ENCODE results near the gene CBX8. TPM values are rescaled to one million over a fixed set of nuclear protein-coding genes. Genes with fewer than 3 reads are reported as not detected.

Gene CBX8
- total and polyA plus RNA-seq, 2 donors (not counting 3 experiments of a cell fraction or from before 2014, with no cell fraction given) = 0.69 to 3.1 TPM

DNA sequence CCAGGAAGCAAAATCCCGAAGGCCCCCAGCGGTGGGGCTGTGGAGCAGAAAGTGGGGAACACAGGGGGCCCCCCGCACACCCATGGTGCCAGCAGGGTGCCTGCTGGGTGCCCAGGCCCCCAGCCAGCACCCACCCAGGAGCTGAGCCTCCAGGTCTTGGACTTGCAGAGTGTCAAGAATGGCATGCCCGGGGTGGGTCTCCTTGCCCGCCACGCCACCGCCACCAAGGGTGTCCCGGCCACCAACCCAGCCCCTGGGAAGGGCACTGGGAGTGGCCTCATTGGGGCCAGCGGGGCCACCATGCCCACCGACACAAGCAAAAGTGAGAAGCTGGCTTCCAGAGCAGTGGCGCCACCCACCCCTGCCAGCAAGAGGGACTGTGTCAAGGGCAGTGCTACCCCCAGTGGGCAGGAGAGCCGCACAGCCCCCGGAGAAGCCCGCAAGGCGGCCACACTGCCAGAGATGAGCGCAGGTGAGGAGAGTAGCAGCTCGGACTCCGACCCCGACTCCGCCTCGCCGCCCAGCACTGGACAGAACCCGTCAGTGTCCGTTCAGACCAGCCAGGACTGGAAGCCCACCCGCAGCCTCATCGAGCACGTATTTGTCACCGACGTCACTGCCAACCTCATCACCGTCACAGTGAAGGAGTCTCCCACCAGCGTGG, 12.4 kb downstream of the CBX8 start:
- Histone ChIP-seq H3K4me1 (ENCODE audit: control insufficient read depth, extremely low read depth, insufficient read depth, low read length) (no peaks in the 10 kb centered on the region), H3K9me3 (replicated peaks; ENCODE audit: control insufficient read depth, insufficient read depth, low read length) (no peaks in the 10 kb centered on the region), H2AFZ (ENCODE audit: low read depth, low read length) (no peak overlapping the region), H4K20me1 (replicated peaks; ENCODE audit: control insufficient read depth, extremely low read depth, insufficient read depth, low read length) (no peaks in the 10 kb centered on the region), H3K36me3 (ENCODE audit: control insufficient read depth in 2 of 2, extremely low read depth in 1 of 2, insufficient read depth in 2 of 2, low read length in 2 of 2) (peaks cover 0 to 9% of the 10 kb centered on the region in 2 experiments), H3K9me1 (replicated peaks; ENCODE audit: control insufficient read depth, extremely low read depth, insufficient read depth, low read length) (no peaks in the 10 kb centered on the region), H3K4me3 (replicated peaks in 1 of 3; ENCODE audit: insufficient read depth in 1 of 3, low read depth in 1 of 3, low read length in 3 of 3) (no peak overlapping the region), H3K9ac (replicated peaks; ENCODE audit: extremely low read depth, insufficient read depth, low read length) (no peak overlapping the region), H3K4me2 (ENCODE audit: insufficient read depth, low read length) (no peak overlapping the region), H3K79me2 (ENCODE audit: control insufficient read depth, insufficient read depth, low read length) (no peaks in the 10 kb centered on the region), H3K27me3 (ENCODE audit: control insufficient read depth in 2 of 2, insufficient read depth in 2 of 2, low read length in 2 of 2) (peaks cover 13 to 15% of the 10 kb centered on the region in 2 experiments), H3K27ac (ENCODE audit: insufficient read depth, low read depth, low read length) (no peak overlapping the region)
- dilution Hi-C loops (cut with MboI; ENCODE audit: extremely low pct_ligation_motif_present, low sequenced_read_pairs) (no loop called here), intact Hi-C loops (cut with micrococcal nuclease) (no loop called here)
- FAIRE-seq (no peak), DNase-seq (ENCODE audit: low read depth, low spot score) (no peak)
- ChIA-PET CTCF (no interaction called here), POLR2A (no interaction called here)
- TF ChIP-seq JUN (IDR thresholded peaks at IDR 0.05; ENCODE audit: borderline replicate concordance, insufficient read depth, insufficient read length, low read depth) (no peak), POLR2AphosphoS5 (IDR thresholded peaks at IDR 0.05; ENCODE audit: insufficient read depth, low read depth, low read length) (no peak), FOS (IDR thresholded peaks at IDR 0.05; ENCODE audit: borderline replicate concordance, insufficient read depth, low read length) (no peak), MYC (IDR thresholded peaks at IDR 0.05; ENCODE audit: low read depth, low read length) (no peak)
- TF ChIP-seq, protein P1, sequence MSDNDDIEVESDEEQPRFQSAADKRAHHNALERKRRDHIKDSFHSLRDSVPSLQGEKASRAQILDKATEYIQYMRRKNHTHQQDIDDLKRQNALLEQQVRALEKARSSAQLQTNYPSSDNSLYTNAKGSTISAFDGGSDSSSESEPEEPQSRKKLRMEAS (IDR thresholded peaks at IDR 0.05; ENCODE audit: insufficient read depth, insufficient read length) = no peak
- no TSS peak for BruUV-seq (replicated peaks)

DNA sequence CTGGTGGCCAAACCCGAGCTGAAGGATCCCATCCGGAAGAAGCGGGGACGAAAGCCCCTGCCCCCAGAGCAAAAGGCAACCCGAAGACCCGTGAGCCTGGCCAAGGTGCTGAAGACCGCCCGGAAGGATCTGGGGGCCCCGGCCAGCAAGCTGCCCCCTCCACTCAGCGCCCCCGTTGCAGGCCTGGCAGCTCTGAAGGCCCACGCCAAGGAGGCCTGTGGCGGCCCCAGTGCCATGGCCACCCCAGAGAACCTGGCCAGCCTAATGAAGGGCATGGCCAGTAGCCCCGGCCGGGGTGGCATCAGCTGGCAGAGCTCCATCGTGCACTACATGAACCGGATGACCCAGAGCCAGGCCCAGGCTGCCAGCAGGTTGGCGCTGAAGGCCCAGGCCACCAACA, 13.0 kb downstream of the CBX8 start:
- DNase-seq (ENCODE audit: low read depth, low spot score) (no peak), FAIRE-seq (no peak)
- H3K9ac ChIP-seq (replicated peaks; ENCODE audit: extremely low read depth, insufficient read depth, low read length) = no peak overlapping the region
- no peak overlapping the region for H2AFZ ChIP-seq (ENCODE audit: low read depth, low read length)
- TF ChIP-seq POLR2A (IDR thresholded peaks at IDR 0.05; ENCODE audit: low read depth, low read length) (no peak), FOS (IDR thresholded peaks at IDR 0.05; ENCODE audit: borderline replicate concordance, insufficient read depth, low read length) (no peak), POLR2AphosphoS5 (IDR thresholded peaks at IDR 0.05; ENCODE audit: insufficient read depth, low read depth, low read length) (no peak), GATA2 (IDR thresholded peaks at IDR 0.05; ENCODE audit: insufficient read depth, insufficient read length, low read depth, low read length) (no peak), EZH2 (IDR thresholded peaks at IDR 0.05; ENCODE audit: borderline replicate concordance, low read depth, low read length, severe bottlenecking) (no peak), MYC (IDR thresholded peaks at IDR 0.05; ENCODE audit: low read depth, low read length) (no peak), JUN (IDR thresholded peaks at IDR 0.05; ENCODE audit: borderline replicate concordance, insufficient read depth, insufficient read length, low read depth) (no peak)
- TF ChIP-seq, protein P2, sequence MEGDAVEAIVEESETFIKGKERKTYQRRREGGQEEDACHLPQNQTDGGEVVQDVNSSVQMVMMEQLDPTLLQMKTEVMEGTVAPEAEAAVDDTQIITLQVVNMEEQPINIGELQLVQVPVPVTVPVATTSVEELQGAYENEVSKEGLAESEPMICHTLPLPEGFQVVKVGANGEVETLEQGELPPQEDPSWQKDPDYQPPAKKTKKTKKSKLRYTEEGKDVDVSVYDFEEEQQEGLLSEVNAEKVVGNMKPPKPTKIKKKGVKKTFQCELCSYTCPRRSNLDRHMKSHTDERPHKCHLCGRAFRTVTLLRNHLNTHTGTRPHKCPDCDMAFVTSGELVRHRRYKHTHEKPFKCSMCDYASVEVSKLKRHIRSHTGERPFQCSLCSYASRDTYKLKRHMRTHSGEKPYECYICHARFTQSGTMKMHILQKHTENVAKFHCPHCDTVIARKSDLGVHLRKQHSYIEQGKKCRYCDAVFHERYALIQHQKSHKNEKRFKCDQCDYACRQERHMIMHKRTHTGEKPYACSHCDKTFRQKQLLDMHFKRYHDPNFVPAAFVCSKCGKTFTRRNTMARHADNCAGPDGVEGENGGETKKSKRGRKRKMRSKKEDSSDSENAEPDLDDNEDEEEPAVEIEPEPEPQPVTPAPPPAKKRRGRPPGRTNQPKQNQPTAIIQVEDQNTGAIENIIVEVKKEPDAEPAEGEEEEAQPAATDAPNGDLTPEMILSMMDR (IDR thresholded peaks at IDR 0.05; ENCODE audit: extremely low read depth in 1 of 2, insufficient read depth in 1 of 2, low read depth in 1 of 2, low read length in 2 of 2) = no peak
- TF ChIP-seq, protein P1 (IDR thresholded peaks at IDR 0.05; ENCODE audit: insufficient read depth, insufficient read length) = no peak
- BruUV-seq (replicated peaks) = no TSS peak
- peaks cover 0 to 9% of the 10 kb centered on the region in 2 experiments for H3K36me3 ChIP-seq (ENCODE audit: control insufficient read depth in 2 of 2, extremely low read depth in 1 of 2, insufficient read depth in 2 of 2, low read length in 2 of 2)
- H3K79me2 ChIP-seq (ENCODE audit: control insufficient read depth, insufficient read depth, low read length) = no peaks in the 10 kb centered on the region
- intact Hi-C loops (cut with micrococcal nuclease) (no loop called here), dilution Hi-C loops (cut with MboI; ENCODE audit: extremely low pct_ligation_motif_present, low sequenced_read_pairs) (no loop called here)
- H4K20me1 ChIP-seq (replicated peaks; ENCODE audit: control insufficient read depth, extremely low read depth, insufficient read depth, low read length) = no peaks in the 10 kb centered on the region
- no peaks in the 10 kb centered on the region for H3K9me1 ChIP-seq (replicated peaks; ENCODE audit: control insufficient read depth, extremely low read depth, insufficient read depth, low read length)
- ChIA-PET CTCF (no interaction called here), POLR2A (no interaction called here)
- peaks cover 7 to 9% of the 10 kb centered on the region in 2 experiments for H3K27me3 ChIP-seq (ENCODE audit: control insufficient read depth in 2 of 2, insufficient read depth in 2 of 2, low read length in 2 of 2)
- H3K9me3 ChIP-seq (replicated peaks; ENCODE audit: control insufficient read depth, insufficient read depth, low read length) = no peaks in the 10 kb centered on the region
- H3K4me2 ChIP-seq (ENCODE audit: insufficient read depth, low read length) = no peak overlapping the region
- peaks cover 3% of the 10 kb centered on the region for H3K4me1 ChIP-seq (ENCODE audit: control insufficient read depth, extremely low read depth, insufficient read depth, low read length)
- H3K4me3 ChIP-seq (replicated peaks in 1 of 3; ENCODE audit: insufficient read depth in 1 of 3, low read depth in 1 of 3, low read length in 3 of 3) = no peak overlapping the region
- H3K27ac ChIP-seq (ENCODE audit: insufficient read depth, low read depth, low read length) = no peak overlapping the region
